K562 (cell line): ENCODE results near the gene GRIK1. TPM values are rescaled to one million over a fixed set of nuclear protein-coding genes. Genes with fewer than 3 reads are reported as not detected.

Experiments used
- ARID3A ChIP-seq: IDR thresholded peaks from 2 replicates; pipeline ENCODE4 v1.6.1; 2012; ENCODE audit warnings: low read depth, low read length, improper control_type of control experiment, borderline replicate concordance
- CBFB ChIP-seq: sonication (generic); formaldehyde crosslinking; IDR thresholded peaks from 2 replicates; pipeline ENCODE4 v1.4.0; 2020; ENCODE audit warnings: mild to moderate bottlenecking, missing genetic modification reagents
- DPF2 ChIP-seq: fragments of 450-650 bp; IDR thresholded peaks from 2 replicates; pipeline ENCODE4 v1.6.1; 2016
- EGR1 ChIP-seq: fragments of 450-650 bp; conservative IDR thresholded peaks from 2 replicates; pipeline ENCODE4 v1.6.1; 2017; ENCODE audit warnings: mild to moderate bottlenecking
- EP300 ChIP-seq: IDR thresholded peaks from 2 replicates; pipeline ENCODE4 v1.6.1; 2012; ENCODE audit warnings: low read length, improper control_type of control experiment
- GATA2 ChIP-seq: sonication (generic); formaldehyde crosslinking; IDR thresholded peaks from 2 replicates; pipeline ENCODE4 v1.4.0; 2020; ENCODE audit warnings: mild to moderate bottlenecking, missing genetic modification reagents
- HSF4 ChIP-seq: fragments of 250-450 bp; sonication (Bioruptor Pico); IDR thresholded peaks from 2 replicates; pipeline ENCODE4 v2.1.2; 2022; ENCODE audit warnings: mild to moderate bottlenecking, moderate library complexity, borderline replicate concordance
- ILF3 ChIP-seq: fragments of 450-650 bp; IDR thresholded peaks from 2 replicates; pipeline ENCODE4 v1.6.1; 2018; ENCODE audit warnings: antibody characterized with exemption, mild to moderate bottlenecking, moderate library complexity, borderline replicate concordance
- MAFK ChIP-seq: IDR thresholded peaks from 2 replicates; pipeline ENCODE4 v1.6.1; 2011; ENCODE audit warnings: low read length, improper control_type of control experiment
- MLLT1 ChIP-seq, 2 experiments: fragments of 450-650 bp; IDR thresholded peaks; 2 replicates each; pipeline ENCODE4 v1.6.1; 2016
- MTA2 ChIP-seq: fragments of 450-650 bp; IDR thresholded peaks from 2 replicates; pipeline ENCODE4 v1.6.1; 2016; ENCODE audit warnings: low read depth
- PCBP2 ChIP-seq: fragments of 200-400 bp; formaldehyde crosslinking; IDR thresholded peaks from 2 replicates; pipeline ENCODE4 v1.6.1; 2018; ENCODE audit warnings: low read length, low read depth, mild to moderate bottlenecking, moderate library complexity; ENCODE audit not compliant: poor library complexity, severe bottlenecking
- PHB ChIP-seq: fragments of 250-450 bp; sonication (Bioruptor Pico); IDR thresholded peaks from 2 replicates; pipeline ENCODE4 v1.5.0; 2021
- POLR3G ChIP-seq: IDR thresholded peaks from 2 replicates; pipeline ENCODE4 v1.6.1; 2011; ENCODE audit not compliant: insufficient read length, insufficient replicate concordance; ENCODE audit errors: extremely low read depth
- RB1 ChIP-seq: fragments of 450-650 bp; IDR thresholded peaks from 2 replicates; pipeline ENCODE4 v1.6.1; 2017; ENCODE audit warnings: low read depth, mild to moderate bottlenecking
- SOX6 ChIP-seq: fragments of 450-650 bp; IDR thresholded peaks from 2 replicates; pipeline ENCODE4 v1.6.1; 2014; ENCODE audit warnings: mild to moderate bottlenecking
- SRSF7 ChIP-seq: fragments of 200-400 bp; formaldehyde crosslinking; optimal IDR thresholded peaks from 2 replicates; pipeline ENCODE3; 2017; ENCODE audit warnings: mild to moderate bottlenecking, low read depth, low read length
- TAL1 ChIP-seq: fragments of 450-650 bp; IDR thresholded peaks from 2 replicates; pipeline ENCODE4 v1.6.1; 2016; ENCODE audit warnings: mild to moderate bottlenecking
- TCF7L2 ChIP-seq: fragments of 150-350 bp; IDR thresholded peaks from 2 replicates; pipeline ENCODE4 v1.6.1; 2016; ENCODE audit warnings: low read depth, mild to moderate bottlenecking, low read length, moderate library complexity
- TEAD4 ChIP-seq, 2 experiments: sonication (generic) in 1 of 2; formaldehyde crosslinking in 1 of 2; IDR thresholded peaks; 2 replicates each; pipeline versions ENCODE4 v1.6.1 to v1.8.0; 2012 to 2022; ENCODE audit warnings: borderline replicate concordance in 1 of 2, inconsistent platforms in 1 of 2, low read length in 1 of 2, mild to moderate bottlenecking in 1 of 2, missing genetic modification reagents in 1 of 2
- VEZF1 ChIP-seq: fragments of 200-800 bp; sonication (Bioruptor generic); IDR thresholded peaks from 2 replicates; pipeline ENCODE4 v1.6.1; 2017; ENCODE audit warnings: missing genetic modification characterization, missing compliant biosample characterization
- ZBTB17 ChIP-seq: fragments of 450-650 bp; formaldehyde crosslinking; IDR thresholded peaks from 2 replicates; pipeline ENCODE4 v1.4.0; 2020; ENCODE audit warnings: mild to moderate bottlenecking
- ZC3H4 ChIP-seq: sonication (generic); formaldehyde crosslinking; IDR thresholded peaks from 2 replicates; pipeline ENCODE4 v1.9.0; 2021; ENCODE audit warnings: missing genetic modification reagents, borderline replicate concordance
- ZNF766 ChIP-seq: fragments of 200-800 bp; sonication (Bioruptor generic); conservative IDR thresholded peaks from 2 replicates; pipeline ENCODE4 v1.6.1; 2016; ENCODE audit warnings: missing genetic modification characterization, missing compliant biosample characterization
- polyA plus RNA-seq, 8 experiments: library from polyadenylated mRNA; depleted of rRNA in 4 of 8; stranded (reverse) in 5 of 8; unstranded in 3 of 8; fragments of >200 nt; fragmentation: Nextera tagmentation in 2 of 8; fragmentation: Illumina TruSeq in 1 of 8; extraction: Ambion mirVana in 2 of 8; extraction: Trizol in 1 of 8; gene quantifications; 2 replicates each; pipeline versions ENCODE4 v1.2.1 to v1.2.3, GENCODE V29; 2011 to 2014; ENCODE audit warnings: inconsistent platforms in 1 of 8, missing spikeins in 1 of 8
- total RNA-seq, 7 experiments: library from RNA; depleted of rRNA in 6 of 7; stranded (reverse); fragments of >200 nt in 6 of 7; fragmentation: Illumina TruSeq in 2 of 7; extraction: Trizol in 2 of 7; gene quantifications; 2 replicates each; pipeline versions ENCODE4 v1.2.1 to v1.2.3, GENCODE V29; 2011 to 2021; ENCODE audit warnings: low replicate concordance in 1 of 7

The GRIK1 gene
- total and polyA plus RNA-seq, 9 of the 15 experiments (the other 6 are each of a cell fraction or from before 2014, with no cell fraction given), result 0.17 to 2.8 (median 0.53) TPM

GRCh38 chr21:29987762-29988161 lies 48.0 kb upstream of the GRIK1 start (continued):
- TF ChIP-seq DPF2 (peak; percentile 77), ARID3A (peak; percentile 68; the same call in 1 of the 2 replicates), ZC3H4 (CRISPR knock-in tag) (no peak), TAL1 (peak; percentile 73), EGR1 (no peak), PHB (CRISPR knock-in tag) (no peak), MAFK (no peak), EP300 (peak; percentile 66; the same call in 1 of the 2 replicates), SOX6 (0 out of 2 replicates have a peak, but pooled peaks have one; percentile 37), SRSF7 (no peak), ILF3 (no peak), TEAD4 (IDR thresholded peaks at IDR 0.05; ENCODE audit: low read length) (peak; percentile 76), TEAD4 (CRISPR knock-in tag; IDR thresholded peaks at IDR 0.05; ENCODE audit: borderline replicate concordance) (no peak), POLR3G (no peak), TCF7L2 (no peak), MLLT1 (IDR thresholded peaks at IDR 0.05) (no peak), PCBP2 (no peak), CBFB (CRISPR knock-in tag) (no peak), MTA2 (peak; percentile 31; the same call in 1 of the 2 replicates), GATA2 (0 out of 2 replicates have a peak, but pooled peaks have one; percentile 11), RB1 (no peak), ZBTB17 (CRISPR knock-in tag) (no peak), HSF4 (no peak), ZNF766 (CRISPR knock-in tag) (0 out of 2 replicates have a peak, but pooled peaks have one; percentile 29), VEZF1 (CRISPR knock-in tag) (no peak)
